CD4-positive, alpha-beta T cell treated with Interferon gamma for 1 hour (primary cell): ENCODE measurements around the gene ZNF778.
"Not testable (repeated sequence)": the region's sequence is repeated elsewhere in the genome, so short reads cannot be mapped to it uniquely, and the experiment has no call there.

ENCODE experiments used
- DNase-seq: peaks from one replicate; pipeline ENCODE4 v3.0.0-alpha.2; 2020

ZNF778 gene

DNA sequence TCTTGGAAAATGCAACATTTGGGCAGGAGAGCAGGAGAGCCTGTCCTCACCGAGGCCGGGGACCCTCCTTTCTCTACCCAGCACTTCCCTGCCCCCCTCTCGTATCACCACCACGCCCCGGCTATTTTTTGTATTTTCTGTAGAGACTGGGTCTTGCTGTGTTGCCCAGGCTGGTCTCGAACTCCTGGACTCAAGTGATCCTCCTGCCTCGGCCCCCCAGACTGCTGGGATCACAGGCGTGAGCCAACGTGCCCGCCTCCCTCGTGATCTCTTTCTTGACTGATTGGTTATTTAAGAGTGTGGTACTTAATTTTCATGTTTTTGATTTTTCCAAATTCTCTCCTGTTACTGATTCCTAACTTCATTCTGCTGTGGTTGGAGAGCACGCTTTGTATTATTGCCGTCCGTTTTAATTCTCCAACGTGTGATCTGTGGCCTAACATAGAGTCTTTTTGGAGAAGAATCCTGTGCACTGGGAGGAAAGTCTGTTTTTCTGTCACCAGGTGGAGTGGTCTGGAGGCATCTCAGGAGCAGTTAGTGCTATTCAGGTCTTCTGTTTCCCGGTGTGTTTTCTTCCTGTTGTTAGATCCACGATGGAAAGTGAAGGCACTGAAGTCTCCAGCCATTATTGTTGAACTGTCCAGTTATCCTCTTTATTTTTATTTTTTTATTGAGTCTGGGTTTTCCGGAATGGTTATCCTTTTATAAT, 40.4 kb downstream of the ZNF778 start:
- no peak for DNase-seq

DNA sequence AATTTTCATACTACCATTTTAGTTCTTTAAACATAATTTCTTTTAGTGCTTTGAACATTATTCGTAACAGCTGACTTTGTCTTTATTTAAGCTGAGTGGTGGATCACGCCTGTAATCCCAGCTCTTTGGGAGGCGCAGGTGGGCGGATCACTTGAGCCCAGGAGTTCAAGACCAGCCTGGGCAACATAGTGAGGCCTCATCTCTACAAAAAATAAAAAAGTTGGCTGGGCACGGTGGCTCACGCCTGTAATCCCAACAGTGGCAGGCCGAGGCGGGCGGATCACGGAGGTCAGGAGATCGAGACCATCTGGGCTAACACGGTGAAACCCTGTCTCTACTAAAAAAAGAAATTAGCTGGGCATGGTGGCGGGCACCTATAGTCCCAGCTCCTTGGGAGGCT, 42.4 kb downstream of the ZNF778 start:
- DNase-seq = not testable (repeated sequence)

DNA sequence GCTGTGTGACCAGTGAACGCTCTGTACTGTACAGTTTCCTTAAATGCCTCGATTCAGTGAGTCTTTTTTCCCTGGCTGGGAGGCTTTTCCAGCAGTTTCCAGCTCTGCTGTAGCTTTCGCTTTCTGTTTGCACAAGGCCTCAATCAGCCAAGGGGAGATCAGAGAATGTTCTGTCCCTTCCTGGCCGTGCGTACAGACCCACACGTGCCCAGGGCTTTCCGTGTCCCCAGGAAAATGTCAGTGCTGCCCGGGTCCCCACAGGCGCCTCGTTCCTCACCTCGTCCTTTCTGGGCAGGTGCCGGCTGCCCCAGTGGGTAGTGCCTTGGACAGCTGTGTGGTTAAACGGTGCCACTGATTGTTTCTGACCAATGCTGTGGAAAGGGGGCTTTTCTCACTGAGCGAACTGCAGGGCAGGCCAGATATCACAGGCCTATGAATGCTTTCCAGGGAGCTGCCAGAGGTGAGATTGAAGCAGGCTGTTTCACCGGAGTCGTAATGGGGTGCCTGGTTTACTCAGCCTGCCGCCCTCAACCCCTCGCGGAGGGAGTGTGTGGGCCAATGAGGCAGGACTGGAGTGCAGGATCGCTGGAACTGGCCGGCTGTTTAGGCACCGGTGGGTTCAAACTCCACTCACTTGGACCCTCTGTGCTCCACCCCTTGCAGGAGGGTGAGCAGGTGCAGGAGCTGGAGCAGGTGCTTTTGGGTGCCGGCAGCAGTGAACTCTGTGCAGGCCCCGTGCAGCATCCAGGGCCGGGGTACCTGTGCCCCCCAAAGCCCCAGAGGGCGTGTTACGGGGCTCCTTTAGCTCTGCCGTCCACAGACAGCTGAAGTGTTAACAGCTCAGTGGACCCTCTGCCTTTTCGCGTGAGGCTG, 44.4 kb downstream of the ZNF778 start:
- DNase-seq = no peak

DNA sequence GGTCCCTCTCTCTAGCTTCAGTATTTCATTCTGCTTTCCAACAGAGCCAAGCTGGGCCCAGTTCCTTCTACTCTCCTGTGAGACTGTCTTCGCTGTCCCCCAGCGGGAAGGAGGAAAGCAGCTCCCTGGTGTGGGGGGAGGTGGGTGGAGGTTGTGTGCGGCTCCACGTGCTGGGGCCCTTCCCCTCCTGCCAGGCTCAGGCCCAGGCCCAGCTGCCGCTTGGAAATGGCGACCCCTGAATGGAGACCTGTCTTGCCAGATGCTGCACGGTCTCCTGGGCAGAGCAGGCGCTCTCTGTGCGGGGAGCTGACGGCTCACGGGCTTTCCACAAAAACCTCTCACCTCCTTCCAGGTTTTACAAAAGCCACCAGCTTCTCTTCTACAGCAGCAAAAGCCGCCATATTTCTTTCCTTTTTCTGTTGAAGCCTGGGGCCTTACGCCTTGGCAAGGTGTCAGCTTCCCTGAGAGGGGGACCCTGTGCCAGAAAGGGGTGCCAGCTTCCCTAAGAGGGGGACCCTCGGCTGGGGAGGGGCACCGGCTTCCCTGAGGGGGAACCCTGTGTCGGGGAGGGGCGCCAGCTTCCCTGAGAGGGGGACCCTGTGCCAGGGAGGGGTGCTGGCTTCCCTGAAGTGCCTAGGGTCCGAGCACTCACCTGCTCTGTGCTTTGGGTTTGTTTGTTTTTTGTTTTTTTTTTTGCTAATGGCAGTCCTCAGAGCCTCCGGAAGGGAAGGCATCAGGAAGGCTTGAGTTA, 47.5 kb downstream of the ZNF778 start:
- no peak for DNase-seq

DNA sequence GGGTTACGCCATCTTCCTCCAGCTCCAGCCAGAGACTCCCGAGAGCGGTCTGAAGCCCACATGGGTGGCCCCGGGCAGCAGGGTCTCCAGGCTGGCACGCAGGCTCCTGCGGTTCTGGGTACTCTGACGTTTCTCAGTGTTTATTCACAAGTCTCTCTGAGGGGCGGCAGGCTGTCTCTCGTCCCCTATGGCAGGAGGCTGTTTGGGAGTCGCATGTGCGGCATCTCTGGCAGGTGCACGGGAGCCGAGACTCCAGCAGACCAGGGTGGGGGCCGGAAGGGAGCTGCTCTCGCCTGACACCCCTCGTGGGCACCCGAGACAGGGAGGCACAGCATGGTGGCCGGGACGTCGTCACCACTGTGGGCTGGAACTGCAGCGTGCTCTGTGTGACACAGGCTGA, 48.1 kb downstream of the ZNF778 start:
- no peak for DNase-seq

DNA sequence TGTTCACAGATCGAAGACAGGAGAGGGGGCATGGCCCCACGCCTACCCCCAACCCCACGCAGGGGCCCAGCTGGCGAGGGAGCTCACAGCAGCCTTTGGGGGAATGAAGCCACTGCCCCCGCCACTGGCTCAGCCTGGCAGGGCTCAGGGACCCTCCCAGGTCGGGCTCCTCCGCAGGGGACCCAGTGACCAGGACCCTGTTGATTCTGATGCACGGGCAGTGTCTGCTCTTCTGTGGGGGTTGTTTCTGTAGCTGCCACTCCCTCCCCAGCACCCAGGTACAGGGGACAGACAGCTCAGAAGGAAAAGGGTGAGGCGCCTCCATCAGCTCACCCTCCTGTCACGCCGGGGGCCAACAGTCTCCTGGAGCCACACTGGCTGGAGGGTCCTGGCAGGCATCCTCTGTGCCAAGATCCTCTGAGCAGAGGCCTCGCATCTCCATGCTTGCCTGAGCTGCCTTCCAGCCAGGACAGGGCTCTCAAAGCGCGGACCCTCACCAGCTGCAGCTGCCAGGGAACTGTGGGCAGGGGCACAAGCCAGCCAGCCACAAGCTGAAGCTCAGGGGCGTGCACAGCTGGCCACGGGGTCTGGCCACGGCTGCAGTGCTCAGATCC, 49.1 kb downstream of the ZNF778 start:
- DNase-seq = no peak

DNA sequence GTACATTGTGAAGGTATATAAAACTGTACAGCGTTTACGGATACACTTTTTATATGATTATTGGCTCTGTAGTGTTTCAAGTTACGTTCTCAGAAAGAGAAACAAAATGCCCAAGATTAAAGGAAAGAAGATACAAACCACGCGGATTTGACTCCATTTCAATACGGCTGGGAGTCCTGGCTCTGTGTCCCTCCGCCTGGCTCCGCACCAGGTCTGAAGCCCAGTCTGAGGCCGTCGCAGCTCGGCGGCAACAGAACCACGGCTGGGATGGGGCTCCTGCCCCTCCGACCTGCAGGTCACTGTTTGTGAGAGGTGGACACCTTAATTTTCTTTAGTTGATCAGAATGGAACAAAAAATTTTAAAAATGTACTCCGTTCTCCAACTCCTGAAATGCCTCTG, 50.2 kb downstream of the ZNF778 start:
- not testable (repeated sequence) for DNase-seq

DNA sequence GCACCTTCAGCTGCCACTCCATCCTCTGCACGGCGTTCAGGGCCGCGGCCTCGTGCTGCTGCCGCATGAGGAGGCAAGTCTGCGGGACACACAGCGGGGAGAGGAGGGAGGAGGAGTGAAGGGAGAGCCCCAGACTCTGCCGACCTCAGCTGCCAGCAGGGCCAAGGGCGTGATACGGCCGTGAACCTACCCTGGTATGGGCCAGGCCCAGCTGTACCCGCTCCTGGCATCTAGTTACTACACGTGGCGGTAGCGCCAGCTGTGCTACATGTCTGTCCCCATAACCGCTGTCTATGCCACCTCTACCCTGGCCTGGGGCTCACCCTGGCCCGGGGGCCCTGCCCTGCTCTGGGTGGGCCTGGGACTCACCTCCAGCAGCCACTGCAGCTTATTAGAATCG, 51.1 kb downstream of the ZNF778 start:
- DNase-seq = no peak

DNA sequence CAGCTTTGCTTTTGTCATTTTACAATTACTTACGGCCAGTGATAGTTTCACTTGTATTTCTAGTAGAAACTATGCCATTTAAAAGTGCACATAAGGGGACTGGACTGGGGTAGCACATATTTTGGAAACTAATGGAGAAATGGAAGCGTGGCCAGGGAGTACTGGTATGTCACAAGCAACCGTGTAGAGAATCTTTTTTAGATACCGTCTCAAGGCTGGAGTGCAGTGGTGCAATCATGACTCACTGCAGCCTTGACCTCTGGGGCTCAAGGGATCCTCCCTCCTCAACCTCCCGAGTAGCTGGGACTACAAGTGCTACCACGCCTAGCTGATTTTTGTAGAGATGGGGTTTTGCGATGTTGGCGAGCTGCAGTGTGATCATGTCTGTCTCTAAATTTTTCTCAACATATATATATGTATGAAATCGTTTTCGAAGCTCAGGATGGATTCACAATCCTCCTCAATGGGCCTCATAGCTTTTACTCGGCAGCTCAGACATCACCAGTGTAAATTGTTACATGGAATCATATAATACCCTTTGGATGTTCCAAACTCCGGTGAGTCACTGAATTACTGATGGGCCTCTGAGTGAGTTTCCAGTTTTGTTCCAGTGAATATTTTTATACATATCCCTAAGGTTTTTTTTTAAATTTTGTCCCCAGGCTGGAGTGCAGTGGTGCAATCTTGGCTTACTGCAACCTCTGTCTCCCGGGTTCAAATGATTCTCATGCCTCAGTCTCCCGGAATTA, 51.7 kb downstream of the ZNF778 start:
- DNase-seq = no peak

DNA sequence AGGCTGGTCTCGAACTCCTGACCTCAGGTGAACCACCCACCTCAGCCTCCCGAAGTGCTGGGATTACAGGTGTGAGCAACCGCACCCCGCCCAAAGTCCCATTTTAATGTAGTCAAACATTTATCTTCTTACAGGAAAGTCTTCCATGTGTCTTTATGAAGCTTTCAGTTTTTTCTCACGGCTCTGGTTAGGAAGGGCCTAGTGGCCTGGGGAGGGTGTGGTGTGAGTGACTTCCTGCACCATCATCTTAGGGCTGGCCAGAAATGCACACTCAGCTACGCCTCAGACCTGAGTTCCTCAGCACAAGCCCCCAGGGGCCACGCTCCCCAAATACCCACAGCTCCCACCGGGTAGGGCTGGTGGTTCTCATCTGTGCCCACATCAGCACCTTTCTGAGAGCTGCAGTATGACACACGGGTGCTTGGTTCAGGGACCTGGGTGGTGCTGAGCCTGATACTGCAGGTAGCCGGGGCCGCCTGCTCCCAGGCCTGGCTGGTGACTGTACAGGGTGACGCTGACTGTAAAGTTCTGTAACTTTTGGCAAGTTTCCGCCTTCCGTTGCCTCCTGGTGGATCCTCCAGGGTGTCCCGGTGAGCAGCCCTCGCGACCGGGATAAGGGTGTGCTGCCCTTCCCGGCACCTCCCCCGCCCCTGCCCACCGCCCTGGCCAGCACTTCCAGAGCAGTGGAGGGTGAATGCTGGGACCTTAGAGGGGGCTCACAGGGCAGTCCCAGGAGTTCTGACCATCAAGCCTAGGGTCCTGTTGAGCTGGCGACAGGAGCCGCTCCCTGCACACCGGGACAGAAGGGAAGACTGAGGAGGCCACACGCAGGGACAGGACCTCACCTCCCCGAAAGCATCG, 52.5 kb downstream of the ZNF778 start:
- no peak for DNase-seq

DNA sequence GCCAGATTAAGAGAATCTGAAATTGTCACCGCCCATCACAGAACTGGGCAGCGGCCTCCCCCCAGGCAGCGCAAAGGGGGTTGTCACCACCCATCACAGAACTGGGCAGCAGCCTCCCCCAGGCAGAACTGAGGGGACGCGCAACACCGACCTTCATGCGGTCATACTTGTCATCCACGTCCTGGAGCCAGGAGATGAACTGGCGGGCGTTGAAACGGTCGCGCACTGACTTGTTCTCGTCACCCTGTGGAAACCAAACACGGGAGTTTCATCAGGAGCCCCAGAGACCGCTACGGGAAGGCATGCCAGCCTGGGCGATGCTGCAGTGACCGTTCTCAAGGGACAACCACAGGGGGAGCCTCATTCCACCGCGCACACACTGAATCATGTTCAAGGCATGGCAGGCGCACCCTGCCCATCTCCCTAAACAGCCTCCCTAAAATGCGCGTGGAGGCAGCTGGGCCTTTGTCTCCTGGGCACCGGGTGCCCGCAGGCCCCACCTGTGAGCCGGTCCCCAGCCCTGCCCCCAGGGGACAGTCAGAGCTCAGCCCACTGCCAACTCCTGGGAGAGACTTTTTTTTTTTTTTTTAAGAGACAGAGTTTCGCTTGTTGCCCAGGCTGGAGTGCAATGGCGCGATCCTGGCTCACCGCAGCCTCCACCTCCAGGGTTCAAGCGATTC, 53.3 kb downstream of the ZNF778 start:
- DNase-seq = no peak

DNA sequence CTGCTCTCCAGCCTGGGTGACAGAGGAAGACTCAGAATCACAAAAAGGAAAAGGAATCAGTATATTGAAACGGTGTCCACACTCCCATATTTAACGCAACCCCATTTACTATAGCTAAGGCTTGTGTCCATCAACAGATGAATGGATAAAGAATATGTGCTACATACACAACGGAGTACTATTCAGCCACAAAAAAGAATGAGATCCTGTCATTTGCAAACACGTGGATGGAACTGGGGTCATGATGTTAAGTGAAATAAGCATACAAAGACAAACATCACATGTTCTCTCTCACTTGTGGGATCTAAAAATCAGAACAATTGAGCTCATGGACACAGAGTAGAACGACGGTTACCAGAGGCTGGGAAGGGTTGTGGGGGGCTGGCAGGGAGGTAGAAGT, 55.1 kb downstream of the ZNF778 start:
- no peak for DNase-seq

DNA sequence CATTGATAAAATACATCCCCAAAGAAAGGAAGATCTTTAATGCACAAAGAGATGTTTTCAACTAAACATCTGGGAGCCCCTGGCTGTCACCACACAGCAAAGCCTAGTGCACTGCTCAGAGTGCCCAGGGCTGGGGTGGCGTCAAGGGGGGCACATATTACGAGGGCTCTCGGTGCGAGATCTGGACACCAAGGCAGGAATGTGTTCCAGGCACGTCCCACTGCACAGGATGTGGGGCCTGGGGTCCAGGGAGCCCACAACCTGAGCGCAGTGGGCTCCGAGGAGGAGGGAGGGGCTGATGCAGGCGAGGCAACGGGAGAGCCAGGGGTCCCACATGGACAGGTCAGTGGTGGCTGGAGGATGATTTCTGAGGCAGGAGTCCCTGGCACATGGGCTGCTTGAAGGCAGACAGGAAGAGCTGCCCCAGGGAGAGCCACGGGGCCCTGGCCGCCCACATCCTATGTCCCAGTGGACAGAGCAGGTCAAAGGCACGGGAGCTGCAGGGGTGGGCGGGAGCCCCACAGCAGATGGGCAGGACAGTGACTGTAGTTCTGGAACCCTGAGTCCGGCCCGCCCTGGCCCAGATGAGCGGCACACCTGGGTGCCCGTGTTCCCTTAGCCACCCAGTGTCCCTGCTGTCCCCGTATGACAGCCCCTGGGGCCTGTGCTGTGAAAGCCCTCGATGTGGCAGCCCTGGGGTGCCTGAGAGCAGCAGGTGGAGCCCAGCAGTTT, 56.4 kb downstream of the ZNF778 start:
- no peak for DNase-seq

DNA sequence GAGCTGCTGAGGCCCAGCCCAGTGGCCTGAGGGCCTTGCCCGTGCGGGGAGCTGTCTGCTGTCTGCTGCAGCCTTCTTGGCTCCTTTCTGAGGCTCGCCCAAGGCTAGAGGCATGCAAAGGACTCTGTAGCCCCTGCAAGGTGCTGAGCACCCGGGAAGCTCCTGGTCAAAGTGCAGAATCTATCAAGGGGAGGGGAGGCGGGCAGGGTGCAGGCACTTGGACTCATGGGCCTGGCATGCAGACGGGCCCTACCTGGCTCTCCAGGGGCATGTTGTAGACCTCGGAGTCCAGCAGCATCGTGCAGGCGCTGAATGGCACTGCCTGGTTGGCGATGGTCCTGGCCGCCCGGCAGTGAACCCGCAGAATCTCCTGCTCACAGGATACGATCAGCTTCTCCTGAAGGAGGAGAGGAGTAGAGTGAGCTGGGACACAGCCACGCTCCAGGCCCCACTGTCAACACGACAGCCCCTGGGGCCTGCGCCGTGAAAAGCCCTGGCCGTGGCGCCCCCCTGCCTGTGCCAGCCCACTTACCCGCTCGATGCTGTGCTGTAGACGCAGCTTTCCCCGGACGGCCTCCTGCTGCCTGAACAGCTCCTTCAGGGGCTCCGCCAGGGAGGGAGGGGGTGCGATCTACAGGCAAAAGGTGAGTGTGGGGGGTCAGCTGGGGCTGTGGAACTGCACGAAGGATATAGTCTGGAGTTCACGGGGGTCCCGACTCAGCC, 57.2 kb downstream of the ZNF778 start:
- no peak for DNase-seq

DNA sequence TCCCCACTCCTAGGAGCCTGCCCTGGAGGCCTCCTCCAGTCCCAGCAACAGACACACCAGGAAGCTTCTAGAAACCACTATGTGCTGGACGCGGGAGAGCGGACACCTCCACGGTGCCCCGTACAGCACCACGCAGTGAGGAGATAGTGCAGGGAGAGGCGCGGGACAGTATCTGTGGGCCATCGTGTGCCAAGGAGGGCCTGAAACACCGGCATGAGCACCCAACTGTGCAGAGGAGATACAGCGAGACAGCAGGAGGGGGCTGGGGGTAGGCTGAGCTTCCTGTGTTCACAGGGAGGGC, 57.7 kb downstream of the ZNF778 start:
- no peak for DNase-seq

DNA sequence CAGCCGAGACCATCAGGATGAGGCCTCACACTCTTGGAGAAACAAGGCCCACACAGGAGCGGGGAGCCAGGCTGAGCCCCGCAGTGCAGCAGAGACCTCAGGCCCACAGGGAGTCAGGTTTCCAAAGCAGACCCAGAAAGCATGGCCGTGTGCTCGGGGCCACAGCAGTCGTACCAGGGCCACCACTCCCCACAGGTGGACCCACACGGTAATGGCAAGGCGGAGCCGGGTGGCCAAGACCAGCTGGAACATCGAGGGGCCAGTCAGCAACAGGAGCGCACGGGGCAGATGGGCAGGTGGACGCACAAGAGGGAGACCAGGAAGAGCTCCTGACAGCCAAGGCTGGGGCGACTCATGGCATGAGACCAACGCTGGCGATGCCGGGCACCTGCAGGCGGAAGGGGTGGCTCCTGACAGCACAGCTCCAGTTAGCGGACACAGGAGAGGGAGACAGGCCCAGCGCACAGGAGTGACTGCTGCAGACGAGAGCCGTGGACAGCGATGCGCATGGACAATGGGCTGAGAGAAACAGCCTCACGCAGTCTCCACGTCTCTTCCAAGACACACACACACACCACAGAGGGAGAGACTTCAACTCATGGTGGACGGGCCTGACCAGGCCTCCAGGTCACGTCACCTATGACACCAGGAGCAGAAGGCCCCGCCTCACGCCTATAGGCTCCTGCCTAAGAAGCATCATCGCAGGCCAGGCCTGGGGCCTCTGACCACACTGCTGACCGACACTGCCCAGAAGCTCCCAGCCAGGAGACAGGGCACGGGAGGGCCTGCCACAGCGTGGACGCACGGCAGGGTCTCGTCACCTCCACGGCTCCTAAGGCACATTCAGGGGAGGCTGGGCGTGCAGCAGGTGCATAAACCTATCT, 58.6 kb downstream of the ZNF778 start:
- DNase-seq = no peak

DNA sequence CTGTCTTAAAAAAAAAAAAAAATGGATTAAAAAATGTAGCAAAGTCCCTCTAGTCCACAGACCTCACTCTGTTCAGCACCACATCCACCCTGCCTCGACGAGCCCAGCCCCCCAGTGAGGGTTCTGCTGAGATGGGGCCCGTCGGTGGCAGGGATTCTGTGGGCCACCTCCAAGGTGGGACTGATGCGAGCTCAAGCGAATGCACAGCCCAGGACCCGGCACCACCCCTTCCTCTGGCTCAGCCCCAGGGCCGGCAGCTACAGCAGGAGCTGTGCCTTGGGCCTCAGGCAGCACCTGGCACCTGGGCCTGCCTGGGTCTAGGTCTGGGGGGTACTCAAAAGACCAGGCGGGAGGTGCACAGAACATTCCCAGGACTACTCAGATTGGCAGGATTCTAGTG, 59.5 kb downstream of the ZNF778 start:
- DNase-seq = no peak

DNA sequence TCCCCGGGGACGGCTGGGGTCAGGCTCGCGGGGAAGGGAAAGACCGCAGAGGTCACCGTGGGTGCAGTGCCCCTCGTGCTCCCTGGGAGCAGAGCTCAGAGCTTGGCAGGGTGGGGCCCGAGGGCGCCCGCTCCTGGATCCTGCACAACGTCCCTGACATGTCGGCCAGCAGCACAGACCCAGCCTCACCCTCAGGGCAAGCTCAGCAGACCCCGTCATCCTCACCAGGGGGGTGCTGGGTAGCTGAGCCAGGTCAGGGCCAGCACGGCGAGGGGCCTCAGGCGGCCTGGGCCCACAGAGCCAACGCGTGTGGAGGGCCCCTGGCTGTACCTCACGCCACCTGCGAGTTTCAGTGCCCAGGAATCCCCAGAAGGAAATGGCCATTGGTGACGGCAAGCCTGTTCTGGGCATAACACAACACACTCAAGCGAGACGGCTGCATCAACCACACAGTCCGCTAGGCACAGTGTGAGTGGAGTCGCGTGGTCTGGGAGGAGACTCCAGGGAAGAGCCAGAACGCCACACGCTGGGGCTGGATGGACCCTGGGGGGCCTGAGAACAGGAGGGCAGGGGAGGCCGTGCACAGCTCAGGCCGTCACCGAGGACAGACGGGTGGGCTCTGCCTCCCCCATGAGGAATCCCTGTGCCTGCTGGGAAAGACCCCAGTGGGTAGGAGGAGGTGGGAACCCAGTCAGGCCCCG, 60.3 kb downstream of the ZNF778 start:
- DNase-seq = no peak
